SU-DHL-6 (cell line): ENCODE results near the gene NANOS1.

Source experiments
- CTCF ChIP-seq: fragments of 200-600 bp; sonication (generic); IDR thresholded peaks from one replicate; pipeline ENCODE4 v1.5.1; 2017; ENCODE audit warnings: antibody characterized with exemption, mild to moderate bottlenecking, low read length, moderate library complexity; ENCODE audit not compliant: insufficient read depth, poor library complexity, severe bottlenecking
- EZH2phosphoT487 ChIP-seq: fragments of 200-600 bp; sonication (generic), shearing (Covaris generic); conservative IDR thresholded peaks from 2 replicates; pipeline ENCODE4 v1.6.1; 2018; ENCODE audit warnings: mild to moderate bottlenecking, antibody characterized with exemption, low read length, moderate library complexity, mixed read lengths

- TF ChIP-seq CTCF (no peak), EZH2phosphoT487 (no peak)
Measured at GRCh38 chr10:118983263-118983662, 46.3 kb upstream of the NANOS1 start.
